Measurements from ENCODE around the gene CAMSAP2. TPM values are rescaled to one million over a fixed set of nuclear protein-coding genes. Genes with fewer than 3 reads are reported as not detected.

Gene CAMSAP2
- total RNA-seq, 1 experiment from 2014 or later, result 23.4 TPM

- BruUV-seq (replicated peaks), result no TSS peak
- Mint-ChIP-seq H3K4me1 (ENCODE audit: low read depth, unreplicated experiment) (no peaks in the 10 kb centered on the region), H3K4me3 (ENCODE audit: unreplicated experiment) (no peak overlapping the region), H3K27me3 (ENCODE audit: insufficient read depth, unreplicated experiment) (peaks cover 3% of the 10 kb centered on the region), H3K27ac (ENCODE audit: unreplicated experiment) (no peak overlapping the region), H3K36me3 (ENCODE audit: insufficient read depth, unreplicated experiment) (no peaks in the 10 kb centered on the region), H3K9me3 (ENCODE audit: unreplicated experiment) (no peaks in the 10 kb centered on the region)
- POLR2A ChIA-PET, result no interaction called here
- intact Hi-C loops (cut with micrococcal nuclease; ENCODE audit: unreplicated experiment), result no loop called here
- Histone ChIP-seq H3K4me3 (ENCODE audit: low read depth, low read length) (no peak overlapping the region), H3K9me3 (no peaks in the 10 kb centered on the region), H3K36me3 (ENCODE audit: control insufficient read depth, insufficient read depth, low read length) (no peaks in the 10 kb centered on the region), H3K4me1 (no peaks in the 10 kb centered on the region), H3K27me3 (replicated peaks; ENCODE audit: control insufficient read depth, insufficient read depth, low read length) (no peaks in the 10 kb centered on the region)
- CTCF ChIA-PET, result no interaction called here
- TF ChIP-seq, protein P1, sequence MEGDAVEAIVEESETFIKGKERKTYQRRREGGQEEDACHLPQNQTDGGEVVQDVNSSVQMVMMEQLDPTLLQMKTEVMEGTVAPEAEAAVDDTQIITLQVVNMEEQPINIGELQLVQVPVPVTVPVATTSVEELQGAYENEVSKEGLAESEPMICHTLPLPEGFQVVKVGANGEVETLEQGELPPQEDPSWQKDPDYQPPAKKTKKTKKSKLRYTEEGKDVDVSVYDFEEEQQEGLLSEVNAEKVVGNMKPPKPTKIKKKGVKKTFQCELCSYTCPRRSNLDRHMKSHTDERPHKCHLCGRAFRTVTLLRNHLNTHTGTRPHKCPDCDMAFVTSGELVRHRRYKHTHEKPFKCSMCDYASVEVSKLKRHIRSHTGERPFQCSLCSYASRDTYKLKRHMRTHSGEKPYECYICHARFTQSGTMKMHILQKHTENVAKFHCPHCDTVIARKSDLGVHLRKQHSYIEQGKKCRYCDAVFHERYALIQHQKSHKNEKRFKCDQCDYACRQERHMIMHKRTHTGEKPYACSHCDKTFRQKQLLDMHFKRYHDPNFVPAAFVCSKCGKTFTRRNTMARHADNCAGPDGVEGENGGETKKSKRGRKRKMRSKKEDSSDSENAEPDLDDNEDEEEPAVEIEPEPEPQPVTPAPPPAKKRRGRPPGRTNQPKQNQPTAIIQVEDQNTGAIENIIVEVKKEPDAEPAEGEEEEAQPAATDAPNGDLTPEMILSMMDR (IDR thresholded peaks at IDR 0.05; ENCODE audit: insufficient read depth in 1 of 2, low read depth in 1 of 2, low read length in 1 of 2, severe bottlenecking in 1 of 2, unreplicated experiment in 1 of 2), result no peak
- DNase-seq, result no peak
Measured at GRCh38 chr1:200720199-200720598, 18.5 kb upstream of the CAMSAP2 start.

DNA sequence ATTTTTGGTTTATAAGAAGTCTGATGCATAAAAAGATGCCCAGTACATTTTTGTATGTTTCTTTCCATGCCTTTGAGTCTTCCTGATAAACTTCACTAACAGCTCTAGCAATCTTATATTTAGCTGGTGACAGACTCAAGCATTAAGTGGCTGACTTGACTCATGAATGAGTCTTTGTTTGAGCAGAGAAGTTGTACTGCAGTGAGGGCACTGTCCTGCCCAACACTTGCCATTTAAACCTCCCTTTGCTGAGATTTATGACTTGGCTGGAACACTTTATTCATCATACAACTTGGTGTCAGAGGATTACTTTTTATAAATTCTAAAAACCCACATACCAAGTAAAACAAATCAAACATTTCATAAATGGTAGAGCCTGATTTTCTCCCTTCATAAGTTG is 14.6 kb upstream of the CAMSAP2 start:
- H3K27ac Mint-ChIP-seq (ENCODE audit: unreplicated experiment), result no peak overlapping the region
- H3K27me3 ChIP-seq (replicated peaks; ENCODE audit: control insufficient read depth, insufficient read depth, low read length), result no peaks in the 10 kb centered on the region
- BruUV-seq (replicated peaks), result no TSS peak
- H3K36me3 ChIP-seq (ENCODE audit: control insufficient read depth, insufficient read depth, low read length), result no peaks in the 10 kb centered on the region
- no peaks in the 10 kb centered on the region for H3K4me1 ChIP-seq
- intact Hi-C loops (cut with micrococcal nuclease; ENCODE audit: unreplicated experiment), result no loop called here
- H3K9me3 ChIP-seq, result no peaks in the 10 kb centered on the region
- no peaks in the 10 kb centered on the region for H3K4me1 Mint-ChIP-seq (ENCODE audit: low read depth, unreplicated experiment)
- H3K4me3 ChIP-seq (ENCODE audit: low read depth, low read length), result no peak overlapping the region
- H3K27me3 Mint-ChIP-seq (ENCODE audit: insufficient read depth, unreplicated experiment), result peaks cover 3% of the 10 kb centered on the region
- CTCF ChIA-PET, result no interaction called here
- DNase-seq, result no peak
- no peaks in the 10 kb centered on the region for H3K9me3 Mint-ChIP-seq (ENCODE audit: unreplicated experiment)
- no peaks in the 10 kb centered on the region for H3K36me3 Mint-ChIP-seq (ENCODE audit: insufficient read depth, unreplicated experiment)
- TF ChIP-seq, protein P1 (IDR thresholded peaks at IDR 0.05; ENCODE audit: insufficient read depth in 1 of 2, low read depth in 1 of 2, low read length in 1 of 2, severe bottlenecking in 1 of 2, unreplicated experiment in 1 of 2), result no peak
- POLR2A ChIA-PET, result no interaction called here
- H3K4me3 Mint-ChIP-seq (ENCODE audit: unreplicated experiment), result no peak overlapping the region

GRCh38 chr1:200727257-200727656 is 11.4 kb upstream of the CAMSAP2 start:
- intact Hi-C loops (cut with micrococcal nuclease; ENCODE audit: unreplicated experiment), result no loop called here
- H3K4me1 Mint-ChIP-seq (ENCODE audit: low read depth, unreplicated experiment), result no peaks in the 10 kb centered on the region
- H3K27me3 Mint-ChIP-seq (ENCODE audit: insufficient read depth, unreplicated experiment), result no peaks in the 10 kb centered on the region
- no peak for DNase-seq
- no peaks in the 10 kb centered on the region for H3K36me3 ChIP-seq (ENCODE audit: control insufficient read depth, insufficient read depth, low read length)
- no peaks in the 10 kb centered on the region for H3K4me1 ChIP-seq
- no TSS peak for BruUV-seq (replicated peaks)
- no peaks in the 10 kb centered on the region for H3K9me3 Mint-ChIP-seq (ENCODE audit: unreplicated experiment)
- no peaks in the 10 kb centered on the region for H3K27me3 ChIP-seq (replicated peaks; ENCODE audit: control insufficient read depth, insufficient read depth, low read length)
- H3K4me3 ChIP-seq (ENCODE audit: low read depth, low read length), result no peak overlapping the region
- no peaks in the 10 kb centered on the region for H3K36me3 Mint-ChIP-seq (ENCODE audit: insufficient read depth, unreplicated experiment)
- ChIA-PET CTCF (no interaction called here), POLR2A (interaction anchor here (0.6 kb wide), 1 partner anchor 89 kb away, joined by 3 read pairs; no protein-coding TSS in a partner anchor)
- H3K9me3 ChIP-seq, result no peaks in the 10 kb centered on the region
- no peak overlapping the region for H3K27ac Mint-ChIP-seq (ENCODE audit: unreplicated experiment)
- TF ChIP-seq, protein P1 (IDR thresholded peaks at IDR 0.05; ENCODE audit: insufficient read depth in 1 of 2, low read depth in 1 of 2, low read length in 1 of 2, severe bottlenecking in 1 of 2, unreplicated experiment in 1 of 2), result no peak
- no peak overlapping the region for H3K4me3 Mint-ChIP-seq (ENCODE audit: unreplicated experiment)
